Measurements from ENCODE around the gene SLC39A1.
"Not testable (repeated sequence)": the region's sequence is repeated elsewhere in the genome, so short reads cannot be mapped to it uniquely, and the experiment has no call there.

Gene SLC39A1

GRCh38 chr1:153963030-153963849 lies at the start of gene SLC39A1:
Gene SLC39A1, minus strand, starts transcription at chr1:153963537. Its CDS starts 822 bp downstream, at chr1:153962715.
- H3K4me3 ChIP-seq (ENCODE audit: low read depth, low read length) = peak within 1 kb of the TSS; percentile 93
- TF ChIP-seq CTCF (IDR thresholded peaks at IDR 0.05; ENCODE audit: control insufficient read depth, extremely low read depth, insufficient read depth) = no peak
- DNase-seq (ENCODE audit: low read depth) = peak; percentile 93

GRCh38 chr1:154012543-154012942 lies 49.2 kb upstream of the SLC39A1 start:
- not testable (repeated sequence) for H3K4me3 ChIP-seq (ENCODE audit: low read depth, low read length); DNase-seq (ENCODE audit: low read depth)

GRCh38 chr1:154012129-154012528 lies 48.8 kb upstream of the SLC39A1 start:
- H3K4me3 ChIP-seq (ENCODE audit: low read depth, low read length) = no peak overlapping the region
- TF ChIP-seq CTCF (IDR thresholded peaks at IDR 0.05; ENCODE audit: control insufficient read depth, extremely low read depth, insufficient read depth) = no peak
- no peak for DNase-seq (ENCODE audit: low read depth)

- no peak overlapping the region for H3K4me3 ChIP-seq (ENCODE audit: low read depth, low read length)
- no peak for TF ChIP-seq CTCF (IDR thresholded peaks at IDR 0.05; ENCODE audit: control insufficient read depth, extremely low read depth, insufficient read depth)
- no peak for DNase-seq (ENCODE audit: low read depth)
Observed at GRCh38 chr1:154006136-154006535, 42.8 kb upstream of the SLC39A1 start.

GRCh38 chr1:154000420-154000819 lies 37.1 kb upstream of the SLC39A1 start:
- DNase-seq (ENCODE audit: low read depth) = no peak
- TF ChIP-seq CTCF (IDR thresholded peaks at IDR 0.05; ENCODE audit: control insufficient read depth, extremely low read depth, insufficient read depth) = no peak
- no peak overlapping the region for H3K4me3 ChIP-seq (ENCODE audit: low read depth, low read length)

GRCh38 chr1:153996882-153997281 lies 33.5 kb upstream of the SLC39A1 start:
- not testable (repeated sequence) for H3K4me3 ChIP-seq (ENCODE audit: low read depth, low read length); DNase-seq (ENCODE audit: low read depth)

GRCh38 chr1:153995640-153996039 lies 32.3 kb upstream of the SLC39A1 start:
- no peak for DNase-seq (ENCODE audit: low read depth)
- TF ChIP-seq CTCF (IDR thresholded peaks at IDR 0.05; ENCODE audit: control insufficient read depth, extremely low read depth, insufficient read depth) = no peak
- H3K4me3 ChIP-seq (ENCODE audit: low read depth, low read length) = no peak overlapping the region

GRCh38 chr1:153995202-153995601 lies 31.9 kb upstream of the SLC39A1 start:
- DNase-seq (ENCODE audit: low read depth) = no peak
- no peak for TF ChIP-seq CTCF (IDR thresholded peaks at IDR 0.05; ENCODE audit: control insufficient read depth, extremely low read depth, insufficient read depth)
- H3K4me3 ChIP-seq (ENCODE audit: low read depth, low read length) = no peak overlapping the region
